ENCODE measurements around the gene TYW1. TPM values are rescaled to one million over a fixed set of nuclear protein-coding genes. Genes with fewer than 3 reads are reported as not detected.
"Not testable (repeated sequence)": the region's sequence is repeated elsewhere in the genome, so short reads cannot be mapped to it uniquely, and the experiment has no call there.

TYW1 gene
- total and polyA plus RNA-seq, 2 of the 8 experiments (the other 6 are each of a cell fraction or from before 2014, with no cell fraction given): 8.8 to 16.2 TPM

GRCh38 chr7:67045496-67045995 lies 48.9 kb downstream of the TYW1 start (continued):
- TF ChIP-seq CTCF (IDR thresholded peaks at IDR 0.05; ENCODE audit: control extremely low read depth in 1 of 3, insufficient read depth in 1 of 3, low read depth in 1 of 3, low read length in 3 of 3): no peak
- TF ChIP-seq SAP30 (IDR thresholded peaks at IDR 0.05; ENCODE audit: insufficient read depth, insufficient replicate concordance, low read length): no peak
- TF ChIP-seq ZNF274 (IDR thresholded peaks at IDR 0.05; ENCODE audit: borderline replicate concordance, extremely low read depth, low read length): no peak
- no peak for TF ChIP-seq USF2 (IDR thresholded peaks at IDR 0.05; ENCODE audit: low read length)
- no peak for TF ChIP-seq EP300 (IDR thresholded peaks at IDR 0.05; ENCODE audit: borderline replicate concordance in 1 of 2, low read depth in 2 of 2, low read length in 2 of 2)

- H2AK5ac ChIP-seq (ENCODE audit: low read depth, low read length); H4K8ac ChIP-seq (ENCODE audit: extremely low read depth, insufficient read depth, low read length); H3K36me3 ChIP-seq (ENCODE audit: control insufficient read depth in 2 of 4, insufficient read depth in 4 of 4, low read length in 3 of 4); H2BK5ac ChIP-seq (ENCODE audit: low read depth, low read length); H3K14ac ChIP-seq (ENCODE audit: insufficient read length); H3K18ac ChIP-seq (ENCODE audit: extremely low read depth, low read length); H3K27ac ChIP-seq (ENCODE audit: low read depth, low read length); CTCF ChIA-PET (ENCODE audit: partially characterized antibody); H2AFZ ChIP-seq (ENCODE audit: low read length); H3K4me1 ChIP-seq (replicated peaks in 1 of 4; ENCODE audit: control insufficient read depth in 3 of 4, insufficient read depth in 4 of 4, low read length in 3 of 4); H3K27me3 ChIP-seq (replicated peaks in 1 of 4; ENCODE audit: control insufficient read depth in 3 of 4, extremely low read depth in 1 of 4, insufficient read depth in 3 of 4, low read length in 3 of 4); POLR2A ChIA-PET (ENCODE audit: partially characterized antibody); FAIRE-seq; H2BK120ac ChIP-seq (replicated peaks; ENCODE audit: low read depth, low read length); H3K79me2 ChIP-seq (ENCODE audit: control insufficient read depth in 1 of 2, insufficient read depth in 2 of 2, low read length in 2 of 2); H3K4me2 ChIP-seq (ENCODE audit: insufficient read depth in 1 of 2, low read depth in 2 of 2, low read length in 2 of 2); H3K9ac ChIP-seq (replicated peaks in 1 of 4; ENCODE audit: extremely low read depth in 1 of 4, low read depth in 3 of 4, low read length in 3 of 4); H4K20me1 ChIP-seq (replicated peaks in 1 of 2; ENCODE audit: control insufficient read depth in 1 of 2, insufficient read depth in 2 of 2, low read length in 2 of 2); H3K9me3 ChIP-seq (ENCODE audit: insufficient read depth in 2 of 2, low read depth in 1 of 2, low read length in 1 of 2); H3K56ac ChIP-seq (replicated peaks; ENCODE audit: insufficient read length, low read depth, low read length); H3K23me2 ChIP-seq (ENCODE audit: low read depth, low read length); H3K4me3 ChIP-seq (ENCODE audit: extremely low read depth in 1 of 4, insufficient read depth in 2 of 4, low read depth in 3 of 4, low read length in 4 of 4); H2BK12ac ChIP-seq (ENCODE audit: low read depth, low read length); H3K4ac ChIP-seq (replicated peaks; ENCODE audit: insufficient read length, low read depth, low read length); H4K5ac ChIP-seq (ENCODE audit: insufficient read length, low read depth, low read length); H3K23ac ChIP-seq (ENCODE audit: insufficient read length); H4K91ac ChIP-seq (replicated peaks; ENCODE audit: insufficient read length, low read length); H2BK20ac ChIP-seq (ENCODE audit: low read length); H3K79me1 ChIP-seq (ENCODE audit: low read depth, low read length); H2BK15ac ChIP-seq (ENCODE audit: low read length); DNase-seq (ENCODE audit: low read depth in 1 of 2, low spot score in 2 of 2): not testable (repeated sequence)
- 93% methylated on average over 2 of the region's 2 CpGs; no CpG with 5 or more reads in 1 of the 2 experiments for WGBS, 2 experiments (ENCODE audit: extremely low coverage in 1 of 2, insufficient coverage in 1 of 2, insufficient read length in 1 of 2, insufficient replicate concordance in 2 of 2, low coverage in 1 of 2, low lambda C conversion rate in 2 of 2, missing lambda C conversion rate in 1 of 2)
These were observed 50.2 kb downstream of the TYW1 start for GRCh38 chr7:67046819-67047218.

Data from H1 (cell line).